SK-N-DZ (cell line): ENCODE measurements around the gene GRXCR1.
A peak's percentile ranks its signal among the peaks of the same experiment; 100 is the strongest.

Experiments used
- DNase-seq: peaks from one replicate; pipeline ENCODE4 v3.0.0-alpha.2; 2015; ENCODE audit warnings: low spot score
- small RNA-seq, 2 experiments: library from RNA; depleted of rRNA; stranded (forward); fragments of <200 nt; gene quantifications; one replicate each; pipeline ENCODE3, GENCODE V24; 2014

GRXCR1 gene

GRCh38 chr4:42927946-42928345, 35.4 kb downstream of the GRXCR1 start:
- DNase-seq: no peak

DNA sequence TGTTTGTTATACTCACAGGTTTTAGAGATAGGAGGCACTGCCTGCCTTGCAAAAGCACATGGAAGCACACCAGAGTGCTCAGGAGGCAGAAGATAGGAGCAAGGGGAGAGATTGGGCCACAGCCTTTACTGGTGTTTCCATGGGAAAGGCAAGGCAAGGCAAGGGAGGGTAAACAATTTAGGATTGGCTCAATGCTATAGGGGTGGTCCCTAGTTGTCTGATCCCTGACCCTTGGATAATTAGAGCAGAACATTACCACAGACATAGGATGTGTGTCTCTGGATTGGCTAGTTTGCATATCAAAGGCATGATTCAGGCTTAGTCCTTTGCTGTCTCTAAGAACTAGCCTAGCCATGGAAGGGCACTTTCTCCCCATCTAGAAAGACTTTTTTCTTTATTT, 36.1 kb downstream of the GRXCR1 start:
- no peak for DNase-seq

DNA sequence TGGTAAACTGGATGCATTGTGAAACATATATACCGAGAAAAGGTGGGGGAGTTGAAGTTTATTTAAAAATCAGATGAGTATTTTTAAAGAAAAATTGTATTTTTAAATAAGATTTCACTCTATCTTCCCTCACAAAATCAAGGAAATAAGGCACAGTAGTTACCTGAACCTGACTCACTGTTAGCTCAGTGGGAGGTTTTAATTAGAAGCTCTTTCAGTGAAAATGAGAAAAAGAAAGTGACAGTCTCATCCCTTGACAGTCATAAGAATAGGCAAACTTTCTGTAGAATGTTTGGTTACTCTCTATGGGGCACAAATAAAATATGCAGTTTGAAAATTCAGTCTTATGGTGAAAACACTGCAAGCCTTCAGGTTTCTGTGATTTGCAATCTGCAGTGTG, 49.7 kb downstream of the GRXCR1 start:
- DNase-seq: no peak

- DNase-seq: no peak
These were observed 53.4 kb downstream of the GRXCR1 start for GRCh38 chr4:42945874-42946273.

DNA sequence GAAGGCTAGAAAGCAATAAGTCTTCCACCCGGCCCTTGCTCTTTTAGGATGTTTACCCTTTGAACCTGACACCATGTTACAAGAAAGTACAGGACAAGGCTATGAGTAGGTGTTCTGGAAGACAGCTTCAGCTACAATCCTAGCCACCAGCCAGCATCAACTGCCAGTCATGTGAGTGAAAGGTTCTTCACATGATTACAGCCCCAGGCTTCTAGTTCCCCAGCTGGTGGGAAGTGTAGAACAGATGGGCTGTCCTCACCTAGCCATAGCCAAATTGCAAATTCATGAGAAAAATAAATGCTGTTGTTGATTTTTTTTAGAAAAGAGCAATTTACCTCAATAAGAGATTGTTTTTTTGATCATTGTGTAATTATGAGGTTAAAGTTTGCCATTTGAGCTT, 60.8 kb downstream of the GRXCR1 start:
- DNase-seq: no peak

DNA sequence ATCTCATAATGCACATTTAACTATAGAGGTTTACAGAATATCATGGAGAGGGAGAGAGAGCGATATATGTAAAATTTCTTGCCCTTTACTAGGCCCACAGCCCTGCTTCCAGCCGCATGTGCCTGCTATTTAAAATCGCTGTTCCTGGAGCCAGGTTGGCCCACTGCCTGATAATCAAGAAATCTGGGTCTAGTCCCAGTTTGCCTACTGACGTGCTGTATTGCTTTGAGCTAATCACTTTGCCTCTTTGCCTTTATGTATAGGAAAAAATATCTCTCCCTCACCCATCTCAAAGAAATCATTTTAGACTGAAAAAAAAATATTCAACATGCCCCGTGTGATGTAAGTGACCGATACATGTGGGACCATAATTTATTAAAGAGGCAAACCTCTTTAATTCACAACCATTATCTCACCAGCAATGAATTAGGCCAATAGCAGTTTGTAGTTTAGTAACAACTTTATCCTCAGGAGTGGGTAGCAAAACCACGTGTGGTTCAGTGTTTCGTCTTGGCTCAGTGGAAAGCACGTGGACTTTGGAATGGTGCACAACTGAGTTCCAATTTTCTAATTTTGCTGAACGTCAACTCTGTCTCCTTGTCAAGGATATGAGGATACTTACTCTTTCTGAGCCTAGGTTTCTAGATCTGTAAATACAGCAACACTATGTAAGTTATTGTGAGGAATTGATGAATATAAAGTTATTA, 62.6 kb downstream of the GRXCR1 start:
- no peak for DNase-seq

- DNase-seq: peak; percentile 18
These were observed 63.4 kb downstream of the GRXCR1 start for GRCh38 chr4:42955746-42956505.

DNA sequence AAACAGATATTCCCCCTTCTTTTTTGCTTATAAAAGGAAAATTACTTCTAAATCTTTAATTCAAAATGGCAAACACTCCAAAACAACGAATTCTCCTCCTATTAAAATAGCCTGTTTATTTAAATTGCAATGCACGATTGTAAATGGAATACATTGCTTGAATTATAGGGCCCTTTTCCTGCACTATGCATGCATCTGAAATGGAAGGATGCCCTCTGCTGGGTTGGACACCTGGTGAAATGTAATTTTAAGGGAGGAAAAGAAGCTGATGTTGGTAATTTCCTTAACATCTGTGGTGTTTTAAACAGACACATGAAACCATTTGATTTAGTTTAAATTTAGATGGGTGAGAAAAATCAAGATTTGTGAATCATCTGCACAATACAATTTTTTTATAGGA, 72.8 kb downstream of the GRXCR1 start:
- DNase-seq: no peak

DNA sequence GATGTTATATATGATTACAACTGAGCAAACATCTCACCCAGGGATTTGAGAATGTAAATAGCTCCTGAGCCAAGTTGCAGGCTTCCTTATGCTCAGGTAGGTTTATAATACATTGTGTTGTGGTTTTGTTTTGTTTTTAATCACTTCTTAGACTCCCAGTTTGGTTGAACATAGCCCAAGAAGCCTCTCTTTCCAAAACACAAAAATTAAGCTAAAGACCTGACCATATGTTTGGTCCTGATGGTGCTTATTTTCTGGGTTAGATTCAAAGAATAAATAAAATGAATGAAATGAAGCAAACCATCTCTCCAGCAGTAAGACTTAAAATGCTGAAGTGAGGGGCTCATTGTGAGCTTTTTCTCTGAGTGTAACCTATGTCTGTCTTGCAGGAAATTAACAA, 93.5 kb downstream of the GRXCR1 start:
- no peak for DNase-seq

GRCh38 chr4:42995343-42995944, 102.9 kb downstream of the GRXCR1 start:
- peak; percentile 28 for DNase-seq

GRCh38 chr4:43008793-43009192, 116.3 kb downstream of the GRXCR1 start:
- no peak for DNase-seq

DNA sequence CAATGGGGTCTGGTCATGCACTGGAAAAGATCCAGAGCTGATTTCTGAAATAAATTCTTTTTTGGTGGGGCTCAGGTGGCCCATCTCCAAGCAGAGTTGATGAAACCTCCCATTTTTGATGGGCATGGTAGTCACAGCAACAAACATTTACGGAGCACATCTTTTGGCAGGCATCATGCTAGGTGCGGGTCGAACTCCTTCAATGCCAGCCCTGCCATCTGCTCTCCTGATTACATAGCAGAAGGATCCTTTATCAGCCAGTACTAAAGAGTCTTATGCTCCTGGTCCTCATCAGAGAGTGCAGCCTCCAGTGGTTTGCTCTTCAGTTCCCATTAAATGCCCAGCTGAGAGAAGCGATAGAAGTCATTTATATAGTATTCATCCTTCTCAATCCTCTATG, 121.7 kb downstream of the GRXCR1 start:
- no peak for DNase-seq

DNA sequence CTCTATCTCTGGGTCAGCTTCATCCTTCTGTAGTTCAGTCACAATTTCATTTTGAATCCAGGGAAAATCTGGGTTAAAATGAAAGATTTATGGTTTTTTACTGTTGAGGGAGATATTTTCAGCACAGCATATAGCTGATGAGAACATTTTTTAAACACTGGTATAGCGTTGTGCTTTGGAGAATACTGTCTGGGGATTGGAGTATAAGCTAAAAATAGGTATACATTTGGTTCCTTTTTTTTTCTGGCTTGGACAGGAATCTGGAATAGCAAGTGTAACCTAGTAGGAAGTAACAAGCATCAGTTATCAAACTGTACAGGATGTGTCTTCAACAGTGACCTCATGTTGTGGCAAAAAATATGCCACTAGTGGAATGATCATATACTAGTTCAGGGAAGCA, 149.1 kb downstream of the GRXCR1 start:
- DNase-seq: no peak

DNA sequence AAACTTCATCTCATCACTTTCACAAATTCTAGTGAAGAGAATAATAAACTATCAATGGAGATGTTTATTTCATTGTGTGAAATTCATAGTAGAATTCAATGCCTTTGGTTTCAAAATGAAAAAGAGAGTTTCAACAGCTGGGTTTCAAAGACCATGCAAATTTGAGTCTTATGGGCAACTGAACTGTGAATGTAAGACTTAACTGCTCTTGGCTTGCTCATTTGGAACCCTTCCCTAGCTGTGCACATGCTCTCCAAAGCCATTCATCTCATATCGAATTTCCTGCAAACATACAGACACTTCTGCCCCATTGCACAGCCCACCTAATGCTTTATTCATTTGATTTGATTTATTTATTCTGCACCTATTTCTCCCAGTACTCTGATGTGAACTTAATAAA, 154.5 kb downstream of the GRXCR1 start:
- DNase-seq: no peak

- no peak for DNase-seq
These were observed 156.1 kb downstream of the GRXCR1 start for GRCh38 chr4:43048570-43048969.

DNA sequence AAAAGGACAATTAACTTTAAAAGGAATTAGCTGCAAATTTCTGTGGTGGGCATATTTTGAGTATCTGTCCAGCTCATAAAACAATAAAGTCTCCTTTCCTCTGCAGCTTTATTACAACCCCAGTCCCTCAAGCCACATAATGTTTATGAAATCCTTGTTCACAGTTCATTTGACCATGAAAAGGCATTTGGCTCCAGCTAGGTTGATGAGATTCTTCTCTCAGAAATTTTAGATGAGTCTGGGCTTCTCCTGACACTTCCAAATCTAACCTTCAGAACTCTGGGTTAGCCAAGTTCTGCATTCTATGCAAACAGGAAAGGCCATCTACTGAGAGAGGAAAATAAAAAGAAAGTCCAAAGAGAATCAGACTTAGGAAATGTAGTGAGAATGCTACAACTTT, 156.8 kb downstream of the GRXCR1 start:
- DNase-seq: no peak

DNA sequence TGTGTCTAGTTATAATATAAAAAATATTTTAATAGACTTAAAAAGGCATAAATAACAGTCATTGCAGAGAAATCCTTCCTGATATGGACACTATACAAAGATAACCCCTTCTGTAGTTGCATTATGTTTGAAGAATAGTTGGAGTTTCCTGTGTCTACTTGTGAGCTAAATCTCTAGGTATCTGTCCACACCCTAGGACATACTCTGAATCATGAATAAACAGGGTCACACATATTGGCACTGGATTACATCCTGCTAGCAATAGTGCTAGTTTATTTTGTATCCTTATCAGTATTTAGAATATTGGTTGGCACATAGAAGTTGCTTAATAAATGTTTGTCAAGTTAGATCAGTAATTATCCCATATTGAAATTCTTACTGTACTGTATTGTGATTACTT, 173.9 kb downstream of the GRXCR1 start:
- no peak for DNase-seq

GRCh38 chr4:43071069-43071468, 178.6 kb downstream of the GRXCR1 start:
- DNase-seq: no peak

Small RNA genes lying within 50 kb of the gene (small RNA-seq; reads per million reads assigned to genes)
- 0 reads per million in 2 experiments for gene RN7SKP82
